Psoas muscle (tissue), 8 donors: ENCODE results near the gene DOP1B. TPM values are rescaled to one million over a fixed set of nuclear protein-coding genes. Genes with fewer than 3 reads are reported as not detected.

Source experiments
- ATAC-seq, 4 donors: fragments of 200-7000 bp; cut with Tn5 transposase; one replicate each; pipeline ENCODE4 v1.9.1; 2020; ENCODE audit warnings: moderate library complexity in 3 of 4, mild to moderate bottlenecking in 2 of 4
- DNase-seq, 2 donors: peaks; one replicate each; pipeline ENCODE4 v3.0.0-alpha.2; 2020
- H3K27ac ChIP-seq: fragments of 200-600 bp; one replicate; pipeline ENCODE4 v1.8.0; 2022
- H3K27me3 ChIP-seq, 3 donors: fragments of 200-600 bp in 1 of 3; one replicate each; pipeline versions ENCODE4 v1.6.1 to v1.8.0; 2013 to 2022; ENCODE audit warnings: low read length in 2 of 3, mild to moderate bottlenecking in 2 of 3, moderate library complexity in 1 of 3; ENCODE audit not compliant: insufficient read depth in 3 of 3
- H3K36me3 ChIP-seq, 2 donors: fragments of 200-600 bp in 1 of 2; one replicate each; pipeline versions ENCODE4 v1.6.1 to v1.8.0; 2013 to 2022; ENCODE audit warnings: low read depth in 1 of 2, mild to moderate bottlenecking in 1 of 2, moderate library complexity in 1 of 2; ENCODE audit not compliant: insufficient read depth in 1 of 2
- H3K4me1 ChIP-seq: fragments of 200-600 bp; one replicate; pipeline ENCODE4 v1.8.0; 2022
- H3K4me3 ChIP-seq: fragments of 200-600 bp; one replicate; pipeline ENCODE4 v1.8.0; 2022; ENCODE audit warnings: mild to moderate bottlenecking
- H3K9me3 ChIP-seq: fragments of 200-600 bp; one replicate; pipeline ENCODE4 v1.8.0; 2022
- WGBS, 3 donors: extraction: QIAGEN DNeasy Blood & Tissue Kit; methylation state at CpG; one replicate each; pipeline versions ENCODE4 v1.1.6 to v1.1.7; 2013; 5-methylcytosine and 5-hydroxymethylcytosine counted together
- intact Hi-C, 2 donors: fragments of 100-400 bp; cut with DNase I; formaldehyde crosslinking; loops; one replicate each; pipeline versions ENCODE4 v1.11.0 to v1.14.2; 2022
- polyA plus RNA-seq, 3 donors: library from polyadenylated mRNA; stranded (reverse); fragments of 200-250 nt; gene quantifications; one replicate each; pipeline ENCODE4 v1.2.3, GENCODE V29; 2013
- total RNA-seq, 4 donors: library from RNA; stranded (reverse); fragmentation: NEBNext Ultra II Directional in 2 of 4; extraction: Animal tissue kit (Norgen Biotek cat#: 25700) in 2 of 4; gene quantifications; one replicate each; pipeline versions ENCODE4 v1.2.1 to v1.2.4, GENCODE V29; 2021 to 2023
- TF ChIP-seq, protein P1 (sequence below): fragments of 200-600 bp; IDR thresholded peaks from one replicate; pipeline ENCODE4 v1.8.0; 2022; ENCODE audit warnings: antibody characterized with exemption
- donor health status: healthy with polysubstance abuse.
- donor health status: DM: no; HTN: no; CAD: no; lungs with moderate emphysema.
- donor health status: Bipolar disorder and iron deficiency.
- donor health status: healthy.
- donor health status: DM: yes; HTN: yes; CAD: no.
- donor health status: DM: no; HTN: no; CAD: no.
- donor health status: DM: no; HTN: no; CAD: no.
- donor health status: DM: yes; HTN: yes; CAD: no.

DOP1B gene
- total and polyA plus RNA-seq, 7 donors = 3.1 to 20.7 (median 12.8) TPM

DNA sequence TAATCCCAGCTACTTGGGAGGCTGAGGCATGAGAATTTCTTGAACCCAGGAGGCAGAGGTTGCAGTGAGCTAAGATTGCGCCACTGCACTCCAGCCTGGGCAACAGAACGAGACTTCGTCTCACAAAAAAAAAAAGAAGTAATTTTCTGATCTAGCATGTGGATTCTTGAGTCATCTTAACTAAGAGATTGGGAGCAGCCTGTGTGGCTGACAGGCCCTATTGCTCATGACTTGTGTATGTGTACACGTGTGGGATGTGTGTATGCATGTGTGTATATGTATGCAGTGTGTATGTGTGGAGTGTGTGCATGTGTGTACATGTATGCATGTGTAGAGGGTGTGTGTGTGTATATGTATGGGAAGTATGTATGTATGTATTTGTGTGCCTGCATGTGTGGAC, 29.5 kb downstream of the DOP1B start:
- Histone ChIP-seq H3K36me3 (peaks cover 0 to 3% of the 10 kb centered on the region in 2 donors), H3K4me1 (peaks cover 21% of the 10 kb centered on the region), H3K27me3 (no peaks in the 10 kb centered on the region), H3K27ac (no peak overlapping the region), H3K9me3 (no peaks in the 10 kb centered on the region), H3K4me3 (no peak overlapping the region)
- intact Hi-C loops = no loop called here
- no peak for DNase-seq
- no peak for ATAC-seq
- TF ChIP-seq, protein P1, sequence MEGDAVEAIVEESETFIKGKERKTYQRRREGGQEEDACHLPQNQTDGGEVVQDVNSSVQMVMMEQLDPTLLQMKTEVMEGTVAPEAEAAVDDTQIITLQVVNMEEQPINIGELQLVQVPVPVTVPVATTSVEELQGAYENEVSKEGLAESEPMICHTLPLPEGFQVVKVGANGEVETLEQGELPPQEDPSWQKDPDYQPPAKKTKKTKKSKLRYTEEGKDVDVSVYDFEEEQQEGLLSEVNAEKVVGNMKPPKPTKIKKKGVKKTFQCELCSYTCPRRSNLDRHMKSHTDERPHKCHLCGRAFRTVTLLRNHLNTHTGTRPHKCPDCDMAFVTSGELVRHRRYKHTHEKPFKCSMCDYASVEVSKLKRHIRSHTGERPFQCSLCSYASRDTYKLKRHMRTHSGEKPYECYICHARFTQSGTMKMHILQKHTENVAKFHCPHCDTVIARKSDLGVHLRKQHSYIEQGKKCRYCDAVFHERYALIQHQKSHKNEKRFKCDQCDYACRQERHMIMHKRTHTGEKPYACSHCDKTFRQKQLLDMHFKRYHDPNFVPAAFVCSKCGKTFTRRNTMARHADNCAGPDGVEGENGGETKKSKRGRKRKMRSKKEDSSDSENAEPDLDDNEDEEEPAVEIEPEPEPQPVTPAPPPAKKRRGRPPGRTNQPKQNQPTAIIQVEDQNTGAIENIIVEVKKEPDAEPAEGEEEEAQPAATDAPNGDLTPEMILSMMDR = no peak
- WGBS, 3 donors = 88 to 97% (median 92%) methylated on average over 4 of the region's 4 CpGs

DNA sequence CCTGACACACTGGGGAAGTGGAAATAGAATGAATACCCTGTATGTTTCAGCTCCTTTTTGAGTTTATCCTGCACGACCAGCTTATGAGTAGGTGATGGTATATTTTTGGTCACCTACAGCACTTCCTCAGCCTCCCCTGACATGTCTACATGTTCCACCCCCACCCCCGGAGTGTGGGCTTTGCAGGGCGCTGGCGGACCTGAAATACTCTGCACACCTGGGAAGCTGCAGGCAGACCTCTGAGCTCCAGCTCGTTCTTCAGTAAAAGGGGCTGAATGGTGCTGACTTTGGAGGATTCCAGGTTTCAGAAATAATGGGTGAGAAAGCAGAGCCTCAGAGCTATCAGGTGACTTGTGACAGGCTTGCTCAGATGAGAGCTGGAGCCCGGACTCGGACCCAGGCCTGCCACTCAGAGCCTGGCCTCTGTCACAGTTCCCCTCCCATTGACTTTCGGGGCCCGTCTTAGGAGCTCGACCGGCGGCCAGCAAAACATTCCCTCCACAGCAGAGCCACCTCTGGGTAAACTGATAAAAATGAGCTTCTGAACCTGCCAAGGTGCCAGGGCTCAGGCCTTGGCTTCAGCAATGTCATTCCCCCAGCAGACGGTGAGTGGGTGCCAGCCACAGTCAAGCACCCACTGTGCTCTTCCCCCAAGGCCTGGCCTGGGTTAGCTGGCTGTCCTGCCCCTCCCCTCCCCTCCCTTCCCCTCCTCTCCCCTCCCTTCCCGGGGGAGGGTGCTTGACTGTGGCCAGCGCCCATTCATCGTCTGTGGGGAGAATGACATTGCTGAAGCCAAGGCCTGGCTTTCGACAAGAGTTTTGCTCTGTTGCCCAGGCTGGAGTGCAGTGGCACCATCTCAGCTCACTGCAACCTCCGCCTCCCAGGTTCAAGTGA, 30.1 kb downstream of the DOP1B start:
- 59 to 74% (median 71%) methylated on average over 15 to 18 of the region's 18 CpGs for WGBS, 3 donors
- Histone ChIP-seq H3K36me3 (peaks cover 0 to 3% of the 10 kb centered on the region in 2 donors), H3K4me3 (no peak overlapping the region), H3K4me1 (peaks cover 21% of the 10 kb centered on the region), H3K9me3 (no peaks in the 10 kb centered on the region), H3K27me3 (no peaks in the 10 kb centered on the region), H3K27ac (no peak overlapping the region)
- DNase-seq = peak in 1 of 2 donors; percentile 23
- ATAC-seq = peak in 3 of 4 donors; percentile 27 to 62 (median 62)
- TF ChIP-seq, protein P1 = no peak
- intact Hi-C loops = no loop called here

DNA sequence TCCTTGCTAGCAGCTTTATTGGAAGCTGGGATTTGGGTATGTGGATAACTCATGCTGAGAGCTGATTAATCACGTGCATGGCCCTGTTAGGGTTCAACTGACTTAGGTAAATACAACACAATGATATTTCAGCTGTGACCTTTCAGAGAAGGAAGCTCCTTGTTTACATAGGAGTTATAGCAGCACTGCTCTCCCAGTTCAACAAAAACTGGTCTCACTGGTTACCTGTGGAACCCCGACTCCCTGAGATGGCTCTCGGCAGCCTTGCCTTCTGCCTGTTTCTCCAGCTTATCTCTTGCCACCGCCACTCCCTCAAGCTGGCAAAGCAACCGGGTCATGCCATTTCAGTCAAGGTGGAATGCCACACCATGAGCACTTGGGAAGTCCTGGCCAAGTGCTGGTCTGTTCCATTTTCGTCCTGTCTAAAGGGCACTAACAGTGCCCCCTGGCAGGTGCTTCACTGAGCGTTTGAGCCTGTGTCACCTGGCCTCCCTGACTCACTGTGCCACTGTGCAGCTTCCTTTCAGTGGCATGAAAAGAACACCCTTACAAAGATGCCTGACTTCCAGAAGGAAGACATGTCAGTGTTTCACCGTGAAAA, 31.6 kb downstream of the DOP1B start:
- Histone ChIP-seq H3K4me1 (peaks cover 21% of the 10 kb centered on the region), H3K9me3 (no peaks in the 10 kb centered on the region), H3K4me3 (peak overlapping the region; percentile 3), H3K27ac (peak overlapping the region; percentile 48), H3K27me3 (no peaks in the 10 kb centered on the region), H3K36me3 (peaks cover 0 to 3% of the 10 kb centered on the region in 2 donors)
- ATAC-seq = peak; percentile 95 to 98 (median 98)
- DNase-seq = peak in 1 of 2 donors; percentile 87
- intact Hi-C loops = no loop called here
- TF ChIP-seq, protein P1 = no peak
- 24 to 45% (median 25%) methylated on average over 8 of the region's 8 CpGs for WGBS, 3 donors

DNA sequence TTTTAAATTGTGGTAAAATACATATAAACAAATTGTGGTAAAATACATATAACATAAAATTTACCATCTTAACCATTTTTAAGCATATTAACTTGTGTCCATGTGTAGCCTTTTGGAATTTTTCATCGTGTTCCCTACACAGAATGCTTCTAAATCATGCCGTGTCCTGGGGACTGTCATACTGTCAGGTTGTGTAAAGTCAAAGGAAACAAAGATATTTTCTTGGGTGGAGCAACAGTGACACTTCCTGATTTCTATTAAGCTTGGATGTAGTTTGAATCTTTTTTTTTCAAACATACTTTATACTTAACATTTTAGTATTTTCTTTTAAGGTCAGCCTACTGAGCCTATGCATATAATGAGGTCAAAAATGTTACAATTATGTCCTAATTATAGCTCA, 32.3 kb downstream of the DOP1B start:
- peaks cover 0 to 3% of the 10 kb centered on the region in 2 donors for H3K36me3 ChIP-seq
- peak overlapping the region; percentile 3 for H3K4me3 ChIP-seq
- intact Hi-C loops = no loop called here
- no peak for ATAC-seq
- peaks cover 21% of the 10 kb centered on the region for H3K4me1 ChIP-seq
- DNase-seq = no peak
- no peaks in the 10 kb centered on the region for H3K9me3 ChIP-seq
- 7 to 27% (median 12%) methylated on average over 2 of the region's 2 CpGs for WGBS, 3 donors
- peak overlapping the region; percentile 48 for H3K27ac ChIP-seq
- H3K27me3 ChIP-seq = no peaks in the 10 kb centered on the region
- TF ChIP-seq, protein P1 = no peak
